A549 (cell line): Measurements from ENCODE around the gene C21orf58.

Source experiments
- BHLHE40 ChIP-seq: IDR thresholded peaks from 2 replicates; pipeline ENCODE4 v1.6.1; 2012; ENCODE audit warnings: low read depth, low read length, inconsistent platforms
- CEBPB ChIP-seq, 2 experiments: fragments of >200 bp in 1 of 2; sonication (Bioruptor Twin) in 1 of 2; formaldehyde crosslinking in 1 of 2; IDR thresholded peaks; 2 replicates each; pipeline ENCODE4 v1.6.1; 2012 to 2016
- EP300 ChIP-seq, 2 experiments: fragments of >200 bp; sonication (Bioruptor Twin); formaldehyde crosslinking; IDR thresholded peaks; 2 replicates in 1 of 2; 3 replicates in 1 of 2; pipeline ENCODE4 v1.6.1; 2016 to 2017
- HOXA7 ChIP-seq: fragments of 250-450 bp; sonication (Bioruptor Pico); IDR thresholded peaks from 2 replicates; pipeline ENCODE4 v1.5.0; 2020; ENCODE audit warnings: mild to moderate bottlenecking, moderate library complexity
- MYC ChIP-seq: IDR thresholded peaks from 2 replicates; pipeline ENCODE4 v1.6.1; 2012; ENCODE audit warnings: mild to moderate bottlenecking, inconsistent platforms, low read length, improper control_type of control experiment, borderline replicate concordance
- PHF8 ChIP-seq: fragments of 200-600 bp; sonication (generic); IDR thresholded peaks from 2 replicates; pipeline ENCODE4 v1.6.1; 2016; ENCODE audit warnings: low read depth, mild to moderate bottlenecking, antibody characterized with exemption, moderate library complexity, borderline replicate concordance
- POLR2A ChIP-seq: IDR thresholded peaks from 2 replicates; pipeline ENCODE4 v1.6.1; 2012; ENCODE audit warnings: mild to moderate bottlenecking, low read length
- RCOR1 ChIP-seq: fragments of 150-350 bp; IDR thresholded peaks from 2 replicates; pipeline ENCODE4 v1.6.1; 2014; ENCODE audit warnings: antibody characterized with exemption, low read length, low read depth
- SMC3 ChIP-seq: fragments of >200 bp; sonication (Bioruptor Twin); formaldehyde crosslinking; IDR thresholded peaks from 3 replicates; pipeline ENCODE4 v1.6.1; 2018; ENCODE audit warnings: inconsistent platforms
- TP53 ChIP-seq: fragments of 250-450 bp; sonication (Bioruptor Pico); IDR thresholded peaks from 2 replicates; pipeline ENCODE4 v1.5.0; 2021; ENCODE audit warnings: mild to moderate bottlenecking, moderate library complexity
- ZFP36 ChIP-seq: fragments of 450-650 bp; IDR thresholded peaks from 2 replicates; pipeline ENCODE4 v1.6.1; 2014; ENCODE audit warnings: borderline replicate concordance; ENCODE audit not compliant: partially characterized antibody
- TF ChIP-seq, protein P1 (sequence below): fragments of >200 bp; sonication (Bioruptor Twin); formaldehyde crosslinking; IDR thresholded peaks from 3 replicates; pipeline ENCODE4 v1.5.1; 2016
- TF ChIP-seq, protein P2 (sequence below): IDR thresholded peaks from 2 replicates; pipeline ENCODE4 v1.6.1; 2012
- TF ChIP-seq, protein P3 (sequence below): fragments of 250-450 bp; sonication (Bioruptor Pico); IDR thresholded peaks from 2 replicates; pipeline ENCODE4 v1.5.0; 2021; ENCODE audit warnings: mild to moderate bottlenecking, moderate library complexity, borderline replicate concordance

DNA sequence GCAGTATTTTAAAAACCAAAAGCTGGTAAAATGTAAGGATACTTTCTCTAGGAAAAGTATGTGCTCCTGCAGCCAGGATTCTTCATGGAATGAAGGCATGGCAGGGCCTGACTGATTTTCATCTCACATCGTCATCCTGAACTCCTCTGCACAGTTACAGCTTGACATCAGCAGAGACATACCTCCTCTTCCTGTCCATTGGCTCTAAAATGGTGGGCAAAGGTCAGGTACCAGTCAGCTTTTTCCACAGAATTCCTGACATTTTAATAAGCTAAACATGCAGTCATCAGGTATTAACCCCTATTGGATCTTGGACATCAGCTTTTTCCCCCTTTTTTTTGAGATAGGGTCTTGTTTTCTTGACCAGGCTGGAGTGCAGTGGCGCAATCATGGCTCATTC, 6.1 kb upstream of the C21orf58 start:
- TF ChIP-seq MYC (no peak), CEBPB (IDR thresholded peaks at IDR 0.05) (no peak), TP53 (no peak), POLR2A (no peak), HOXA7 (CRISPR knock-in tag) (no peak), PHF8 (no peak), ZFP36 (no peak), EP300 (IDR thresholded peaks at IDR 0.05) (no peak), BHLHE40 (no peak), RCOR1 (no peak), SMC3 (no peak)
- TF ChIP-seq, protein P1, sequence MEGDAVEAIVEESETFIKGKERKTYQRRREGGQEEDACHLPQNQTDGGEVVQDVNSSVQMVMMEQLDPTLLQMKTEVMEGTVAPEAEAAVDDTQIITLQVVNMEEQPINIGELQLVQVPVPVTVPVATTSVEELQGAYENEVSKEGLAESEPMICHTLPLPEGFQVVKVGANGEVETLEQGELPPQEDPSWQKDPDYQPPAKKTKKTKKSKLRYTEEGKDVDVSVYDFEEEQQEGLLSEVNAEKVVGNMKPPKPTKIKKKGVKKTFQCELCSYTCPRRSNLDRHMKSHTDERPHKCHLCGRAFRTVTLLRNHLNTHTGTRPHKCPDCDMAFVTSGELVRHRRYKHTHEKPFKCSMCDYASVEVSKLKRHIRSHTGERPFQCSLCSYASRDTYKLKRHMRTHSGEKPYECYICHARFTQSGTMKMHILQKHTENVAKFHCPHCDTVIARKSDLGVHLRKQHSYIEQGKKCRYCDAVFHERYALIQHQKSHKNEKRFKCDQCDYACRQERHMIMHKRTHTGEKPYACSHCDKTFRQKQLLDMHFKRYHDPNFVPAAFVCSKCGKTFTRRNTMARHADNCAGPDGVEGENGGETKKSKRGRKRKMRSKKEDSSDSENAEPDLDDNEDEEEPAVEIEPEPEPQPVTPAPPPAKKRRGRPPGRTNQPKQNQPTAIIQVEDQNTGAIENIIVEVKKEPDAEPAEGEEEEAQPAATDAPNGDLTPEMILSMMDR: no peak
- TF ChIP-seq, protein P2, sequence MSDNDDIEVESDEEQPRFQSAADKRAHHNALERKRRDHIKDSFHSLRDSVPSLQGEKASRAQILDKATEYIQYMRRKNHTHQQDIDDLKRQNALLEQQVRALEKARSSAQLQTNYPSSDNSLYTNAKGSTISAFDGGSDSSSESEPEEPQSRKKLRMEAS: no peak
- TF ChIP-seq, protein P3, sequence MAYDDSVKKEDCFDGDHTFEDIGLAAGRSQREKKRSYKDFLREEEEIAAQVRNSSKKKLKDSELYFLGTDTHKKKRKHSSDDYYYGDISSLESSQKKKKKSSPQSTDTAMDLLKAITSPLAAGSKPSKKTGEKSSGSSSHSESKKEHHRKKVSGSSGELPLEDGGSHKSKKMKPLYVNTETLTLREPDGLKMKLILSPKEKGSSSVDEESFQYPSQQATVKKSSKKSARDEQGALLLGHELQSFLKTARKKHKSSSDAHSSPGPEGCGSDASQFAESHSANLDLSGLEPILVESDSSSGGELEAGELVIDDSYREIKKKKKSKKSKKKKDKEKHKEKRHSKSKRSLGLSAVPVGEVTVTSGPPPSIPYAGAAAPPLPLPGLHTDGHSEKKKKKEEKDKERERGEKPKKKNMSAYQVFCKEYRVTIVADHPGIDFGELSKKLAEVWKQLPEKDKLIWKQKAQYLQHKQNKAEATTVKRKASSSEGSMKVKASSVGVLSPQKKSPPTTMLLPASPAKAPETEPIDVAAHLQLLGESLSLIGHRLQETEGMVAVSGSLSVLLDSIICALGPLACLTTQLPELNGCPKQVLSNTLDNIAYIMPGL (CRISPR knock-in tag): no peak
